K562 treated with DMSO at 1 percent for 48 hours (cell line): ENCODE data around the gene CDC40. TPM values are rescaled to one million over a fixed set of nuclear protein-coding genes. Genes with fewer than 3 reads are reported as not detected.

Experiments used
- total RNA-seq: library from RNA; unstranded; fragments of 300-600 nt; gene quantifications from 2 replicates; pipeline ENCODE4 v1.2.3, GENCODE V29; 2022; ENCODE audit warnings: low replicate concordance; ENCODE audit errors: extremely low read depth

Gene CDC40
- not detected in 2 replicates for total RNA-seq

GRCh38 chr6:110180228-110181008 lies at the start of gene CDC40:
TSS of gene CDC40 (plus strand) at chr6:110180427. CDS start at chr6:110180445, 18 bp downstream.

GRCh38 chr6:110179406-110180227 lies 610 bp upstream of the CDC40 start, which contains the start of gene WASF1:
TSS of gene WASF1 (minus strand) at chr6:110179670. CDS start at chr6:110127601, 52,069 bp downstream.

Other genes with a start within 250 kb of the CDC40 start
- gene GPR6, start 202.1 kb upstream of the CDC40 start, total RNA-seq = not detected in 2 replicates
- gene WASF1, start 757 bp upstream of the CDC40 start, total RNA-seq = not detected in 2 replicates
- gene METTL24, start 177.9 kb downstream of the CDC40 start, total RNA-seq = not detected in 2 replicates
- not detected in 2 replicates for gene DDO, start 235.1 kb downstream of the CDC40 start, total RNA-seq